Panc1 (cell line): Measurements from ENCODE around the gene DLGAP1. TPM values are rescaled to one million over a fixed set of nuclear protein-coding genes. Genes with fewer than 3 reads are reported as not detected.

ENCODE experiments used
- ATAC-seq: fragments of 200-7000 bp; cut with Tn5 transposase; 2 replicates; pipeline ENCODE4 v1.9.1; 2020; ENCODE audit warnings: mild to moderate bottlenecking, moderate library complexity
- BruUV-seq: library from RNA; stranded (reverse); fragments of 400-500 nt; replicated peaks from 2 replicates; lab custom pipeline; 2021; lab: Mats Ljungman, UMichigan
- CTCF ChIA-PET: fragments of 300-600 bp; sonication (Branson Sonifier 250); formaldehyde crosslinking; loops from one replicate; lab custom pipeline; 2022; ENCODE audit warnings: antibody characterized with exemption; lab: Charles Lee
- POLR2A ChIA-PET: fragments of 300-600 bp; sonication (Branson Sonifier 250); formaldehyde crosslinking; loops from one replicate; lab custom pipeline; 2022; ENCODE audit warnings: antibody characterized with exemption; lab: Charles Lee
- DNase-seq: peaks from one replicate; pipeline ENCODE4 v3.0.0-alpha.2; 2010; ENCODE audit warnings: low read depth, low spot score
- H3K27ac ChIP-seq: 2 replicates; pipeline ENCODE4 v1.5.1; 2011; ENCODE audit warnings: mild to moderate bottlenecking, low read length, inconsistent platforms
- H3K27me3 ChIP-seq: fragments of 200-500 bp; sonication (Bioruptor generic); 2 replicates; pipeline ENCODE4 v1.6.0; 2014; ENCODE audit warnings: low read length, inconsistent platforms; ENCODE audit not compliant: control insufficient read depth, insufficient read depth
- H3K36me3 ChIP-seq: fragments of 200-500 bp; sonication (Bioruptor generic); 2 replicates; pipeline ENCODE4 v1.5.1; 2014; ENCODE audit warnings: inconsistent platforms, mild to moderate bottlenecking, low read length, moderate library complexity; ENCODE audit not compliant: control insufficient read depth, insufficient read depth
- H3K4me1 ChIP-seq: 2 replicates; pipeline ENCODE4 v1.5.1; 2011; ENCODE audit warnings: inconsistent platforms, mild to moderate bottlenecking, low read length, moderate library complexity; ENCODE audit not compliant: control insufficient read depth, insufficient read depth
- H3K4me3 ChIP-seq, 2 experiments: 2 replicates each; pipeline ENCODE4 v1.5.1; 2011 to 2012; ENCODE audit warnings: low read depth in 2 of 2, low read length in 2 of 2, mild to moderate bottlenecking in 2 of 2, inconsistent platforms in 1 of 2, moderate library complexity in 1 of 2
- H3K9me3 ChIP-seq: fragments of 200-500 bp; sonication (Bioruptor generic); 2 replicates; pipeline ENCODE4 v1.5.1; 2014; ENCODE audit warnings: low read depth, mild to moderate bottlenecking, inconsistent platforms, low read length, moderate library complexity; ENCODE audit not compliant: control insufficient read depth, insufficient read depth
- POLR2AphosphoS5 ChIP-seq: IDR thresholded peaks from 2 replicates; pipeline ENCODE4 v1.6.1; 2012; ENCODE audit warnings: mild to moderate bottlenecking, low read depth, low read length, moderate library complexity
- SIN3A ChIP-seq: IDR thresholded peaks from 2 replicates; pipeline ENCODE4 v1.6.1; 2012; ENCODE audit warnings: low read depth, mild to moderate bottlenecking, low read length, moderate library complexity, borderline replicate concordance; ENCODE audit not compliant: insufficient read depth
- TCF7L2 ChIP-seq: IDR thresholded peaks from 2 replicates; pipeline ENCODE4 v1.6.1; 2011; ENCODE audit warnings: mild to moderate bottlenecking, low read depth, low read length, inconsistent platforms
- in situ Hi-C: cut with HindIII; loops from 2 replicates; pipeline ENCODE4 v1.10.0; 2016; ENCODE audit warnings: low sequenced_read_pairs, low pct_unique_long_range_greater_than_20kb
- intact Hi-C: fragments of 100-400 bp; cut with micrococcal nuclease; formaldehyde crosslinking; loops from one replicate; pipeline ENCODE4 v1.10.0; 2022; ENCODE audit not compliant: unreplicated experiment
- total RNA-seq: library from RNA; stranded (reverse); gene quantifications from one replicate; pipeline ENCODE4 v1.2.1, GENCODE V29; 2021; ENCODE audit not compliant: unreplicated experiment
- TF ChIP-seq, protein P1 (sequence below), 2 experiments: IDR thresholded peaks; 2 replicates each; pipeline ENCODE4 v1.6.1; 2011 to 2012; ENCODE audit warnings: low read depth in 2 of 2, control low read depth in 1 of 2, low read length in 1 of 2, mild to moderate bottlenecking in 1 of 2, moderate library complexity in 1 of 2; ENCODE audit not compliant: insufficient read depth in 1 of 2
- TF ChIP-seq, protein P2 (sequence below): fragments of 450-650 bp; IDR thresholded peaks from 2 replicates; pipeline ENCODE4 v1.5.1; 2017; ENCODE audit warnings: mild to moderate bottlenecking

DLGAP1 gene
- total RNA-seq, 1 experiment from 2014 or later = 1.8 TPM

DNA sequence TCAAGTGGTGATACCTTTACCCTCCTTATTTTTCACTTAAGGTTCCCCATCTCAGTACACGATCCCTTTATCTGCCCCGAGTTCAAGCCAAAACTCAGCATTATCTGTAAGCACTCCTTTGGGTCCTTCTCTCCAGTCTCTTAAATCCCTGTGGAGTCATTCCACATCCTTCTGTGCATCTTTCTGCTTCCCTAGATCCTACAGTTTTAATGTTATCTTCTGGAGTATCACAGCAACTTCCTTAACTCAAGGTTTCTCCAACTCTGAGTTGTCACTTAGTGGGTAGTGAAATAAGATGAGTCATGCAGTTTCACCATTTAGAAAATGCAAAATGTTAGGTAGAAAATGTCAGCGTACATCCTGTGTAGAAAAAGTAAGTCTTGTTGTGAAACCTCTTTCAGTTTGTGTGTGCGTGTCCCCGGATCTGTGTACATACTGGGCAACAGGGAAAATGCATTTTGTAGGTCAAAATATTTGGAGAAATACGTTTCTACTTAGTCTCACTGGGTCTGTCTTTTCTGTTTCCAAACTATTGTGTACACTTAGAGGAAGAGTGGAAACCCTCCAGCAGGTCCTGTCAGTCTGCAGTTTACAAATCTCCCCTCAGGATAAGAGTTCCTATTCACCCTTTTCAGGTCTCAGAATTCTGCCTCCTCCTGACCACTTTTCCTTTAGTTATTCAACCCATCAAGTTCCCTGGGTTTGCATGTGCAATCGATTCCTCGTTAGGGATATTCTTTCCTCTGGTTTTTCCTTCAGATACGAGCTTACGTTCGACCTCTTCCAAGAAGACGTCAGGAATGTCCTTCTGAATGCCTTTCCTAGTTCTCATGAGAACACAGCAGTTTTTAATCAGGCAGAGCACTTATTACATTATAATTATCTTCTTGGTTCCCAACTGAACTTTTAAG is 850.4 kb downstream of the DLGAP1 start:
- Histone ChIP-seq H3K4me1 (peaks cover 51% of the 10 kb centered on the region), H3K27me3 (no peaks in the 10 kb centered on the region), H3K9me3 (no peaks in the 10 kb centered on the region), H3K27ac (peak overlapping the region; percentile 100), H3K36me3 (no peaks in the 10 kb centered on the region; the same call in 1 of the 2 replicates), H3K4me3 (peak overlapping the region; percentile 57 to 72)
- DNase-seq = peak; percentile 81
- BruUV-seq = TSS peak; percentile 83
- peak; percentile 2; the same call in 1 of the 2 replicates for ATAC-seq
- in situ Hi-C loops (no loop called here), intact Hi-C loops (no loop called here)
- CTCF ChIA-PET = interaction anchor here (1.4 kb wide), 1 partner anchor 62 kb away, joined by 6 read pairs; no protein-coding TSS in a partner anchor
- POLR2A ChIA-PET = interaction anchor here (0.7 to 3.2 kb wide), 13 partner anchors 10 to 155 kb away, joined by 3 to 20 read pairs (median 7); partner anchors contain the start of gene TGIF1
- peak; percentile 88 for TF ChIP-seq POLR2AphosphoS5
- TF ChIP-seq, protein P1, sequence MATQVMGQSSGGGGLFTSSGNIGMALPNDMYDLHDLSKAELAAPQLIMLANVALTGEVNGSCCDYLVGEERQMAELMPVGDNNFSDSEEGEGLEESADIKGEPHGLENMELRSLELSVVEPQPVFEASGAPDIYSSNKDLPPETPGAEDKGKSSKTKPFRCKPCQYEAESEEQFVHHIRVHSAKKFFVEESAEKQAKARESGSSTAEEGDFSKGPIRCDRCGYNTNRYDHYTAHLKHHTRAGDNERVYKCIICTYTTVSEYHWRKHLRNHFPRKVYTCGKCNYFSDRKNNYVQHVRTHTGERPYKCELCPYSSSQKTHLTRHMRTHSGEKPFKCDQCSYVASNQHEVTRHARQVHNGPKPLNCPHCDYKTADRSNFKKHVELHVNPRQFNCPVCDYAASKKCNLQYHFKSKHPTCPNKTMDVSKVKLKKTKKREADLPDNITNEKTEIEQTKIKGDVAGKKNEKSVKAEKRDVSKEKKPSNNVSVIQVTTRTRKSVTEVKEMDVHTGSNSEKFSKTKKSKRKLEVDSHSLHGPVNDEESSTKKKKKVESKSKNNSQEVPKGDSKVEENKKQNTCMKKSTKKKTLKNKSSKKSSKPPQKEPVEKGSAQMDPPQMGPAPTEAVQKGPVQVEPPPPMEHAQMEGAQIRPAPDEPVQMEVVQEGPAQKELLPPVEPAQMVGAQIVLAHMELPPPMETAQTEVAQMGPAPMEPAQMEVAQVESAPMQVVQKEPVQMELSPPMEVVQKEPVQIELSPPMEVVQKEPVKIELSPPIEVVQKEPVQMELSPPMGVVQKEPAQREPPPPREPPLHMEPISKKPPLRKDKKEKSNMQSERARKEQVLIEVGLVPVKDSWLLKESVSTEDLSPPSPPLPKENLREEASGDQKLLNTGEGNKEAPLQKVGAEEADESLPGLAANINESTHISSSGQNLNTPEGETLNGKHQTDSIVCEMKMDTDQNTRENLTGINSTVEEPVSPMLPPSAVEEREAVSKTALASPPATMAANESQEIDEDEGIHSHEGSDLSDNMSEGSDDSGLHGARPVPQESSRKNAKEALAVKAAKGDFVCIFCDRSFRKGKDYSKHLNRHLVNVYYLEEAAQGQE (IDR thresholded peaks at IDR 0.05; ENCODE audit: insufficient read depth in 1 of 2, low read depth in 2 of 2, low read length in 1 of 2) = no peak
- TF ChIP-seq SIN3A = peak; percentile 44; the same call in 1 of the 2 replicates
- TF ChIP-seq, protein P2, sequence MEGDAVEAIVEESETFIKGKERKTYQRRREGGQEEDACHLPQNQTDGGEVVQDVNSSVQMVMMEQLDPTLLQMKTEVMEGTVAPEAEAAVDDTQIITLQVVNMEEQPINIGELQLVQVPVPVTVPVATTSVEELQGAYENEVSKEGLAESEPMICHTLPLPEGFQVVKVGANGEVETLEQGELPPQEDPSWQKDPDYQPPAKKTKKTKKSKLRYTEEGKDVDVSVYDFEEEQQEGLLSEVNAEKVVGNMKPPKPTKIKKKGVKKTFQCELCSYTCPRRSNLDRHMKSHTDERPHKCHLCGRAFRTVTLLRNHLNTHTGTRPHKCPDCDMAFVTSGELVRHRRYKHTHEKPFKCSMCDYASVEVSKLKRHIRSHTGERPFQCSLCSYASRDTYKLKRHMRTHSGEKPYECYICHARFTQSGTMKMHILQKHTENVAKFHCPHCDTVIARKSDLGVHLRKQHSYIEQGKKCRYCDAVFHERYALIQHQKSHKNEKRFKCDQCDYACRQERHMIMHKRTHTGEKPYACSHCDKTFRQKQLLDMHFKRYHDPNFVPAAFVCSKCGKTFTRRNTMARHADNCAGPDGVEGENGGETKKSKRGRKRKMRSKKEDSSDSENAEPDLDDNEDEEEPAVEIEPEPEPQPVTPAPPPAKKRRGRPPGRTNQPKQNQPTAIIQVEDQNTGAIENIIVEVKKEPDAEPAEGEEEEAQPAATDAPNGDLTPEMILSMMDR = no peak
- TF ChIP-seq TCF7L2 = no peak

DNA sequence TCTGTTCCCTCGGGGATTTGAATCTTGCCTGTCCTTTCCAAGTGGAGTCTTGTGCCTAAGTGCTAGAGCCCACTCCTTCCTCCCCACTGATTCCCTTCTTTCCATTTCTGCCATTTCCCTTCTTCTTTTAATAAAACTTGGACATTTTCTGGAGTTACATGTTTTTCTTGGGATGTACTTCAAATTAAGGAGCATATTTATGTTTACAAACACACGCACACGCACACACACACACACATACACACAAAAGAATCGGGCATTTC is 850.9 kb downstream of the DLGAP1 start:
- Histone ChIP-seq H3K27ac (peak overlapping the region; percentile 100), H3K4me1 (peaks cover 50% of the 10 kb centered on the region), H3K9me3 (no peaks in the 10 kb centered on the region), H3K27me3 (no peaks in the 10 kb centered on the region), H3K4me3 (peak overlapping the region; percentile 57 to 72), H3K36me3 (no peaks in the 10 kb centered on the region; the same call in 1 of the 2 replicates)
- in situ Hi-C loops (no loop called here), intact Hi-C loops (no loop called here)
- ATAC-seq (no peak), DNase-seq (no peak)
- TF ChIP-seq, protein P1 (IDR thresholded peaks at IDR 0.05; ENCODE audit: insufficient read depth in 1 of 2, low read depth in 2 of 2, low read length in 1 of 2) = 0 out of 4 replicates have a peak, but pooled peaks of 1 of the 2 experiments have one; percentile 4
- TF ChIP-seq TCF7L2 (no peak), POLR2AphosphoS5 (peak; percentile 40; the same call in 1 of the 2 replicates)
- POLR2A ChIA-PET = interaction anchor here (0.7 to 3.2 kb wide), 12 partner anchors 10 to 322 kb away, joined by 3 to 20 read pairs (median 7); partner anchors contain the start of gene TGIF1
- CTCF ChIA-PET = interaction anchor here (1.8 kb wide), 1 partner anchor 10 kb away, joined by 12 read pairs; no protein-coding TSS in a partner anchor
- no TSS peak for BruUV-seq
